ENCODE results near the gene SMAD9. TPM values are rescaled to one million over a fixed set of nuclear protein-coding genes. Genes with fewer than 3 reads are reported as not detected.
A peak's percentile ranks its signal among the peaks of the same experiment; 100 is the strongest.

The SMAD9 gene
- total and polyA plus RNA-seq, 9 of the 15 experiments (the other 6 are each of a cell fraction or from before 2014, with no cell fraction given): 0.02 to 0.08 (median 0.03) TPM; not detected in 4

GRCh38 chr13:36865265-36865664, 54.8 kb downstream of the SMAD9 start:
- 0% methylated on average over 5 of the region's 5 CpGs for WGBS (ENCODE audit: insufficient coverage, low coverage, missing lambda C conversion rate)
- Histone ChIP-seq H4K20me1 (replicated peaks; ENCODE audit: control insufficient read depth, insufficient read depth, low read length) (no peaks in the 10 kb centered on the region), H3K36me3 (ENCODE audit: control insufficient read depth, insufficient read depth, low read length) (no peaks in the 10 kb centered on the region), H3K9me1 (ENCODE audit: control insufficient read depth, insufficient read depth, low read length) (no peaks in the 10 kb centered on the region), H3K27ac (ENCODE audit: extremely low read depth, low read depth, low read length) (no peak overlapping the region), H2AFZ (ENCODE audit: low read depth, low read length) (no peak overlapping the region), H3K4me2 (ENCODE audit: insufficient read depth, low read length) (no peak overlapping the region), H3K9ac (ENCODE audit: insufficient read depth in 1 of 2, low read depth in 2 of 2, low read length in 2 of 2) (no peak overlapping the region), H3K9me3 (replicated peaks; ENCODE audit: control insufficient read depth, insufficient read depth, low read depth, low read length) (no peaks in the 10 kb centered on the region), H3K4me1 (replicated peaks in 1 of 2; ENCODE audit: control insufficient read depth in 2 of 2, insufficient read depth in 2 of 2, low read length in 2 of 2) (0 out of 5 replicates have a peak, but pooled peaks cover 0 to 6% of the 10 kb centered on the region in 2 experiments), H3K4me3 (no peak overlapping the region), H3K79me2 (ENCODE audit: control insufficient read depth, insufficient read depth, low read length) (no peaks in the 10 kb centered on the region), H3K27me3 (ENCODE audit: control insufficient read depth in 2 of 2, insufficient read depth in 2 of 2, low read length in 2 of 2) (peaks cover 5 to 15% of the 10 kb centered on the region in 2 experiments; a peak in 4 of 5 replicates)
- no peak for ATAC-seq
- CTCF ChIA-PET (ENCODE audit: low intra/inter-chr PET ratio): no interaction called here
- BruUV-seq (replicated peaks): no TSS peak
- intact Hi-C loops (cut with micrococcal nuclease): no loop called here
- no peak for FAIRE-seq
- POLR2A ChIA-PET: no interaction called here
- in situ Hi-C loops (cut with MboI): no loop called here
- DNase-seq (ENCODE audit: extremely low read depth in 1 of 4, low spot score in 3 of 4): peak in 1 of 4 experiments; percentile 7
- TF ChIP-seq POU5F1 (IDR thresholded peaks at IDR 0.05; ENCODE audit: borderline replicate concordance, low read depth, low read length, partially characterized antibody) (no peak), XRCC4 (IDR thresholded peaks at IDR 0.05; ENCODE audit: extremely low read depth, insufficient read depth, insufficient read length) (no peak), ZNF436 (CRISPR knock-in tag; IDR thresholded peaks at IDR 0.05) (no peak), ZNF121 (CRISPR knock-in tag; conservative IDR thresholded peaks at IDR 0.05) (no peak), ZNF23 (CRISPR knock-in tag; IDR thresholded peaks at IDR 0.05) (no peak), HNRNPK (IDR thresholded peaks at IDR 0.05; ENCODE audit: low read depth, low read length, poor library complexity, severe bottlenecking) (no peak), U2AF1 (optimal IDR thresholded peaks at IDR 0.05; ENCODE audit: low read depth, low read length) (no peak), MAFG (tag; conservative IDR thresholded peaks at IDR 0.05) (no peak), ZNF511 (CRISPR knock-in tag; IDR thresholded peaks at IDR 0.05) (no peak), MTA3 (IDR thresholded peaks at IDR 0.05; ENCODE audit: borderline replicate concordance) (no peak), XRCC3 (IDR thresholded peaks at IDR 0.05) (no peak), CBFA2T2 (conservative IDR thresholded peaks at IDR 0.05) (peak; percentile 5; the same call in 1 of the 2 replicates), MBD2 (IDR thresholded peaks at IDR 0.05; ENCODE audit: borderline replicate concordance, low read depth) (no peak), ZNF280B (CRISPR knock-in tag; IDR thresholded peaks at IDR 0.05) (no peak), ZNF699 (CRISPR knock-in tag; IDR thresholded peaks at IDR 0.05; ENCODE audit: insufficient replicate concordance) (no peak), ZNF507 (tag; conservative IDR thresholded peaks at IDR 0.05) (no peak), NFXL1 (CRISPR knock-in tag; IDR thresholded peaks at IDR 0.05) (no peak), NCOA2 (IDR thresholded peaks at IDR 0.05; ENCODE audit: partially characterized antibody in 2 of 2) (no peak), PCBP1 (IDR thresholded peaks at IDR 0.05; ENCODE audit: low read depth, low read length, poor library complexity, severe bottlenecking) (no peak), RFX5 (IDR thresholded peaks at IDR 0.05; ENCODE audit: low read depth, low read length) (no peak), ZNF644 (tag; IDR thresholded peaks at IDR 0.05; ENCODE audit: low read depth) (no peak), GTF2E2 (tag; IDR thresholded peaks at IDR 0.05) (no peak), ARNT (IDR thresholded peaks at IDR 0.05) (no peak)
- TF ChIP-seq, protein P1, sequence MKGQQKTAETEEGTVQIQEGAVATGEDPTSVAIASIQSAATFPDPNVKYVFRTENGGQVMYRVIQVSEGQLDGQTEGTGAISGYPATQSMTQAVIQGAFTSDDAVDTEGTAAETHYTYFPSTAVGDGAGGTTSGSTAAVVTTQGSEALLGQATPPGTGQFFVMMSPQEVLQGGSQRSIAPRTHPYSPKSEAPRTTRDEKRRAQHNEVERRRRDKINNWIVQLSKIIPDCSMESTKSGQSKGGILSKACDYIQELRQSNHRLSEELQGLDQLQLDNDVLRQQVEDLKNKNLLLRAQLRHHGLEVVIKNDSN (CRISPR knock-in tag; IDR thresholded peaks at IDR 0.05): peak; percentile 32; the same call in 1 of the 2 replicates

Measured in K562 (cell line).